NT2/D1 (cell line): Measurements from ENCODE around the gene TBC1D7.

Experiments used
- DNase-seq: peaks from one replicate; pipeline ENCODE4 v3.0.0-alpha.2; 2011; ENCODE audit warnings: low read depth, low spot score
- H3K27me3 ChIP-seq: 2 replicates; pipeline ENCODE4 v1.6.0; 2011; ENCODE audit warnings: mild to moderate bottlenecking; ENCODE audit not compliant: insufficient read length, insufficient read depth
- H3K36me3 ChIP-seq: 2 replicates; pipeline ENCODE4 v1.6.1; 2011; ENCODE audit warnings: mild to moderate bottlenecking, low read length, mixed read lengths; ENCODE audit not compliant: insufficient read depth, insufficient read length
- H3K4me1 ChIP-seq: 2 replicates; pipeline ENCODE4 v1.5.1; 2011; ENCODE audit not compliant: insufficient read depth, insufficient read length
- H3K4me3 ChIP-seq: 2 replicates; pipeline ENCODE4 v1.5.1; 2011; ENCODE audit warnings: low read depth; ENCODE audit not compliant: insufficient read length
- H3K9ac ChIP-seq: 2 replicates; pipeline ENCODE4 v1.6.0; 2011; ENCODE audit warnings: low read depth; ENCODE audit not compliant: insufficient read length
- H3K9me3 ChIP-seq: 2 replicates; pipeline ENCODE4 v1.5.1; 2011; ENCODE audit warnings: mild to moderate bottlenecking, low read length; ENCODE audit not compliant: insufficient read depth
- SUZ12 ChIP-seq: IDR thresholded peaks from 2 replicates; pipeline ENCODE4 v1.6.1; 2011; ENCODE audit not compliant: insufficient read length, insufficient read depth; ENCODE audit errors: extremely low read depth
- YY1 ChIP-seq: IDR thresholded peaks from 2 replicates; pipeline ENCODE4 v1.6.1; 2011; ENCODE audit not compliant: insufficient read length, insufficient read depth
- ZNF274 ChIP-seq: IDR thresholded peaks from 2 replicates; pipeline ENCODE4 v1.6.1; 2011; ENCODE audit warnings: mild to moderate bottlenecking, low read depth, low read length

The TBC1D7 gene

GRCh38 chr6:13355043-13355945 is 27.0 kb upstream of the TBC1D7 start:
- Histone ChIP-seq H3K4me1 (peaks cover 12% of the 10 kb centered on the region), H3K9me3 (no peaks in the 10 kb centered on the region), H3K9ac (no peak overlapping the region), H3K27me3 (no peaks in the 10 kb centered on the region), H3K36me3 (no peaks in the 10 kb centered on the region), H3K4me3 (no peak overlapping the region)
- TF ChIP-seq SUZ12 (no peak), ZNF274 (no peak), YY1 (no peak)
- no peak for DNase-seq

GRCh38 chr6:13354331-13355042 is 26.1 kb upstream of the TBC1D7 start:
- no peak for DNase-seq
- Histone ChIP-seq H3K9me3 (no peaks in the 10 kb centered on the region), H3K9ac (no peak overlapping the region), H3K27me3 (no peaks in the 10 kb centered on the region), H3K4me1 (peaks cover 12% of the 10 kb centered on the region), H3K4me3 (no peak overlapping the region), H3K36me3 (no peaks in the 10 kb centered on the region)
- no peak for TF ChIP-seq ZNF274
- no peak for TF ChIP-seq SUZ12
- no peak for TF ChIP-seq YY1

GRCh38 chr6:13352165-13352564 is 23.8 kb upstream of the TBC1D7 start:
- TF ChIP-seq SUZ12: no peak
- no peak for TF ChIP-seq ZNF274
- TF ChIP-seq YY1: no peak
- Histone ChIP-seq H3K4me1 (peaks cover 5% of the 10 kb centered on the region), H3K36me3 (no peaks in the 10 kb centered on the region)

GRCh38 chr6:13351271-13351670 is 22.9 kb upstream of the TBC1D7 start:
- H3K4me3 ChIP-seq: no peak overlapping the region
- peak overlapping the region; percentile 1 for H3K9ac ChIP-seq
- H3K4me1 ChIP-seq: peaks cover 5% of the 10 kb centered on the region
- no peaks in the 10 kb centered on the region for H3K27me3 ChIP-seq
- no peak for DNase-seq
- no peaks in the 10 kb centered on the region for H3K36me3 ChIP-seq
- TF ChIP-seq YY1 (no peak), ZNF274 (no peak), SUZ12 (no peak)
- H3K9me3 ChIP-seq: no peaks in the 10 kb centered on the region

More at GRCh38 chr6:13352165-13352564, 23.8 kb upstream of the TBC1D7 start:
- Histone ChIP-seq H3K27me3 (no peaks in the 10 kb centered on the region), H3K9me3 (no peaks in the 10 kb centered on the region), H3K4me3 (no peak overlapping the region), H3K9ac (no peak overlapping the region)
- DNase-seq: no peak

- no peaks in the 10 kb centered on the region for H3K36me3 ChIP-seq
- H3K9me3 ChIP-seq: no peaks in the 10 kb centered on the region
- H3K27me3 ChIP-seq: no peaks in the 10 kb centered on the region
- H3K9ac ChIP-seq: no peak overlapping the region
- DNase-seq: no peak
- TF ChIP-seq ZNF274: no peak
- no peak for TF ChIP-seq SUZ12
- no peak for TF ChIP-seq YY1
- no peak overlapping the region for H3K4me3 ChIP-seq
- peaks cover 5% of the 10 kb centered on the region for H3K4me1 ChIP-seq
Observed at GRCh38 chr6:13349811-13350506, 21.6 kb upstream of the TBC1D7 start.

GRCh38 chr6:13348334-13349113 is 20.2 kb upstream of the TBC1D7 start:
- TF ChIP-seq YY1 (no peak), SUZ12 (no peak), ZNF274 (no peak)
- no peaks in the 10 kb centered on the region for H3K9me3 ChIP-seq
- H3K4me1 ChIP-seq: peaks cover 2% of the 10 kb centered on the region
- DNase-seq: no peak
- H3K36me3 ChIP-seq: no peaks in the 10 kb centered on the region
- no peak overlapping the region for H3K4me3 ChIP-seq
- no peaks in the 10 kb centered on the region for H3K27me3 ChIP-seq
- H3K9ac ChIP-seq: no peak overlapping the region

GRCh38 chr6:13346245-13346644 is 17.9 kb upstream of the TBC1D7 start:
- DNase-seq: no peak
- Histone ChIP-seq H3K9ac (no peak overlapping the region), H3K9me3 (no peaks in the 10 kb centered on the region), H3K4me1 (peaks cover 2% of the 10 kb centered on the region), H3K36me3 (no peaks in the 10 kb centered on the region), H3K4me3 (no peak overlapping the region), H3K27me3 (no peaks in the 10 kb centered on the region)
- TF ChIP-seq YY1 (no peak), ZNF274 (no peak), SUZ12 (no peak)
